GM12873 (cell line): Measurements from ENCODE around the gene GC.

Source experiments
- CTCF ChIP-seq: IDR thresholded peaks from 2 replicates; pipeline ENCODE4 v1.5.1; 2012; ENCODE audit warnings: low read depth, mild to moderate bottlenecking, moderate library complexity, low read length, control low read depth; ENCODE audit not compliant: insufficient read depth; ENCODE audit errors: missing control alignments

The GC gene

DNA sequence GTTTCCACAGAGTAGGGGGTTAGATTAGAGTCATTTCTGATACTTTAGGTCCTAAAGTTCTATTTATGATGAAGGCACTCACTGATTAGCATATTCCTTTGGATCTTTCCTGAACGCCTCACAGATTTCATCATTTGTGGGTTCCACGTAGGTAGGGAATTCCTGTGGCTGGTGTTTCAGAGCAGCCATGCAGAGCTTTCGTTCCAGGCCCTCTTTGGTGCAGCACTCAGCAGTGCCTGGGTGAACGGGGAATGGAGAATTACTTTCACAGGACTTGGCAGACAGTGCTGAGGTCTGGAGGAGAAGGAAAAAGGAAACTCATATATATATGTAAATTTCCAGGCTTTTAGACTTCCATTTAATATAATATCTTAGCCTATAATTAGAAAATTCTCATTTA, 18.5 kb downstream of the GC start:
- TF ChIP-seq CTCF, result no peak

DNA sequence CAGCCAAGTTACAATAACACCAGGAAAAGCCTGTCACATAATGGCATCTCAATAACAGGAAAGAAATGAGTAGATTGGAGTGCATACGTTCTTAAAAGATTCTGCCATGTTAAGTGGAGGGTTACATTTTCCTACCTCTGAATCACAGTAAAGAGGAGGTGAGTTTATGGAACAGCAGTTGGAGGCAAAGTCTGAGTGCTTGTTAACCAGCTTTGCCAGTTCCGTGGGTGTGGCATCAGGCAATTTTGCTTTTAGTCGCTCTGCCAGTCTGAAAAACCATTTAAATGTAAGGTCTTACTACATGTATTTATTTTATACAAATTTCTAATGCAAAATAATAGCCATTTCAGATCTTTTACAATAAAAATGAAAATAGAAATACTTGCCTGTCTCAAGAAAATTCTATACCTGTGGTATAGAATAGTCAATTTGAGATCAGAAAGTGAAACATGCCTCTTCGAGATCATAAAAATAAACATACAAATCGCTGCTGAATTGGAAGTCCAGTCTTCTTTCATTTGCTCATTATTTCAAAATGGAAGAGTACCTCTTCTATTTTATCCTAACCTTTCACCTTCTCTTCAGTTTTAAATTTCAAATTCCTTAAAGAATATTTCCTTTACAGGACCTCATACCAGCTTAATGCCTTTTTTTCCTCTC, 31.4 kb downstream of the GC start:
- TF ChIP-seq CTCF, result no peak

DNA sequence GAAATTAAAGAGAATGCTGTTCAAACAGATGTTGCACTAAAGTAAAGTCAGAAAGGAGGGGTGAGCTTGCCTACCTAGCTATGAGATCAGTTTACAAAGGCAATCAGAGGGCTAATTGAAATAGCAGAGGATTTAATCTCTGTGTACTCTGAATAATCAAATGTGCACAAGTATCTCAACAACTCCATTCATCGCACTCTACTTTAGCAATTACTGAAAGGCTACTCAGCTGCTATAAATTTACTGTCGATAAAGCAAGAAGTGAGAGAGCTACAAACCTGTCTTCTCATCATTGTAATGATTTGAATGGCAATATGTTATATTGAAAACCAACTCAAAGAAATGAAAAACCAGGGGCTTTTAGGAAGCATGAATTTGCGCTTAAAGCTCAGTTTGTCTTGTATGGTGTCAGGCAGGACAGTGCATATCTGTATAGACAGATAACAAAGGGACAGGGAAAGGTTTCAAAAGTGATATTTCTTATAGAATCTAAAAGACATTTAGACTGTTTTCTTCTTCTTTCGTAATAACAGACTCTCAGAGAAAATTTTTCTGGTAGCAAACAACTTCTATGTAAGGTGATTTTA, 34.8 kb downstream of the GC start:
- TF ChIP-seq CTCF, result no peak

DNA sequence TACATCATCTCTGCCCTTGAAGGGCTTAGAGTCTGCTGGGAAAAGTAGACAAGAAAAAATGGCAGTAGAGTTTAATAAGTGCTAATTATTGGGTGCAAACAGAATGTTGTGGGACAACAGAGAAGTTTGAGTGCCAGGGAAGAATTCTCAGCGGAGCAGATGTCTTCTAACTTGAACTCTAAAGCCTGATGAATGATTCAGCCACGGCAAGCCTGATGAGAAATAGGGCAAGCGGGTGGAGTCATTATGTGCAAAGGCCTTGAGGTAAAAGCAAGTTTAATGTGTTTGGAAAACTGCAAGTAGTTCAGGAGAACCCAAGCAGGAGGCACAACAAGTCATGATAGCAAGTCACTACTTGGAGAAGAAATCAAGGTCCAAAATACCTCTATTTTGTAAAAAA, 37.5 kb downstream of the GC start:
- TF ChIP-seq CTCF, result no peak

- TF ChIP-seq CTCF, result peak; percentile 26
Observed at GRCh38 chr4:71732706-71733105, 51.2 kb downstream of the GC start.

GRCh38 chr4:71732066-71732465, 51.8 kb downstream of the GC start:
- TF ChIP-seq CTCF, result no peak

DNA sequence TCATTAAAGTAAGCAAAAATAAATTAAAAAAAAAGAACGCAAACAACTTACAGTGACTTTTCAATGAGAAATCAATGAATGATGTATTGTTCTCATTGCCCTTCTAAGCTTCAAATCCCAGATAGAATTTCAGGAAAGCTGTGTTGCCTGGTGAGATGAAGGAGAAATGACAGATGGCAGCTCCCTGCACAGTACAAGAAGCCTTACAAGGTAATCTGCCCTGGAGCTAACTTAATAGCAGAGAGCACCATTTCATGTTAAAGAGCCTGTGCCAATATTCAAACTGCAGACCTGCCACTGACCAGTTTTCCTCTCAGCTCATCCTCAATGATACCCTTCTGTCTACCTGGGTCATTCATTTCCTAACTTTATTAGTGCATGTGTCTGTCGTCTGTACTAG, 54.0 kb downstream of the GC start:
- TF ChIP-seq CTCF, result no peak
